PC-9 (cell line): ENCODE results near the gene ATG3. TPM values are rescaled to one million over a fixed set of nuclear protein-coding genes. Genes with fewer than 3 reads are reported as not detected.

ENCODE experiments used
- BruUV-seq: library from RNA; stranded (reverse); fragments of 400-500 nt; replicated peaks from 2 replicates; lab custom pipeline; 2021; lab: Mats Ljungman, UMichigan
- CTCF ChIA-PET: fragments of 300-600 bp; sonication (Branson Sonifier 250); formaldehyde crosslinking; loops from one replicate; lab custom pipeline; 2022; ENCODE audit warnings: antibody characterized with exemption; lab: Charles Lee
- POLR2A ChIA-PET: fragments of 300-600 bp; sonication (Branson Sonifier 250); formaldehyde crosslinking; loops from one replicate; lab custom pipeline; 2022; ENCODE audit warnings: antibody characterized with exemption; ENCODE audit not compliant: unreplicated experiment; lab: Charles Lee
- DNase-seq, 2 experiments: peaks; one replicate each; pipeline versions ENCODE4 v3.0.0 to v3.0.0-alpha.2; 2015 to 2022; ENCODE audit warnings: mixed read lengths in 1 of 2
- H2AFZ ChIP-seq: fragments of 200-600 bp; sonication (generic); 2 replicates; pipeline ENCODE4 v1.8.1; 2017; ENCODE audit warnings: antibody characterized with exemption
- H3F3A ChIP-seq: fragments of 200-600 bp; sonication (generic); 2 replicates; pipeline ENCODE4 v1.8.1; 2017; ENCODE audit warnings: antibody characterized with exemption, mild to moderate bottlenecking, low read depth; ENCODE audit not compliant: insufficient read depth
- H3K27ac ChIP-seq: fragments of 200-600 bp; sonication (generic); 2 replicates; pipeline ENCODE4 v1.6.1; 2016; ENCODE audit warnings: mixed run types
- H3K27me3 ChIP-seq: fragments of 200-600 bp; sonication (generic); 2 replicates; pipeline ENCODE4 v1.6.1; 2016; ENCODE audit warnings: low read depth, mixed run types; ENCODE audit not compliant: insufficient read depth
- H3K36me3 ChIP-seq: fragments of 200-600 bp; sonication (generic); 2 replicates; pipeline ENCODE4 v1.6.1; 2016; ENCODE audit warnings: low read depth, mixed run types
- H3K4me1 ChIP-seq: fragments of 200-600 bp; sonication (generic); replicated peaks from 2 replicates; pipeline ENCODE4 v1.6.1; 2016; ENCODE audit warnings: mixed run types; ENCODE audit not compliant: insufficient read depth
- H3K4me2 ChIP-seq: fragments of 200-600 bp; sonication (generic); 2 replicates; pipeline ENCODE4 v1.6.1; 2017; ENCODE audit warnings: mixed run types
- H3K4me3 ChIP-seq: fragments of 200-600 bp; sonication (generic); 2 replicates; pipeline ENCODE4 v1.6.1; 2016; ENCODE audit warnings: mixed run types
- H3K79me2 ChIP-seq: fragments of 200-600 bp; sonication (generic); 2 replicates; pipeline ENCODE4 v1.6.1; 2017; ENCODE audit warnings: low read depth, mixed run types
- H3K9me2 ChIP-seq: fragments of 200-600 bp; sonication (generic); 2 replicates; pipeline ENCODE4 v1.8.1; 2017; ENCODE audit warnings: mild to moderate bottlenecking; ENCODE audit not compliant: insufficient read depth
- H3K9me3 ChIP-seq: fragments of 200-600 bp; sonication (generic); 2 replicates; pipeline ENCODE4 v1.8.1; 2016; ENCODE audit warnings: low read depth; ENCODE audit not compliant: insufficient read depth
- H4K20me1 ChIP-seq: fragments of 200-600 bp; sonication (generic); 2 replicates; pipeline ENCODE4 v1.8.1; 2017; ENCODE audit not compliant: insufficient read depth
- EZH2 ChIP-seq: fragments of 200-600 bp; sonication (generic); IDR thresholded peaks from 2 replicates; pipeline ENCODE4 v1.8.0; 2017; ENCODE audit warnings: antibody characterized with exemption, low read depth
- intact Hi-C: fragments of 100-400 bp; cut with micrococcal nuclease; formaldehyde crosslinking; loops from one replicate; pipeline ENCODE4 v1.10.0; 2022; ENCODE audit not compliant: unreplicated experiment
- total RNA-seq: library from RNA; stranded (reverse); gene quantifications from 2 replicates; pipeline ENCODE4 v1.2.3, GENCODE V29; 2021
- TF ChIP-seq, protein P1 (sequence below): fragments of 200-600 bp; sonication (generic); conservative IDR thresholded peaks from 2 replicates; pipeline ENCODE4 v1.6.1; 2017; ENCODE audit warnings: mixed run types, antibody characterized with exemption, mild to moderate bottlenecking, moderate library complexity

ATG3 gene
- total RNA-seq, 1 experiment from 2014 or later = 68.9 TPM

GRCh38 chr3:112557976-112558375 is 3.8 kb downstream of the ATG3 start:
- H4K20me1 ChIP-seq = peaks cover 14% of the 10 kb centered on the region; the same call in 1 of the 2 replicates
- no peak overlapping the region for H2AFZ ChIP-seq
- peaks cover 18% of the 10 kb centered on the region for H3K4me1 ChIP-seq
- TF ChIP-seq, protein P1, sequence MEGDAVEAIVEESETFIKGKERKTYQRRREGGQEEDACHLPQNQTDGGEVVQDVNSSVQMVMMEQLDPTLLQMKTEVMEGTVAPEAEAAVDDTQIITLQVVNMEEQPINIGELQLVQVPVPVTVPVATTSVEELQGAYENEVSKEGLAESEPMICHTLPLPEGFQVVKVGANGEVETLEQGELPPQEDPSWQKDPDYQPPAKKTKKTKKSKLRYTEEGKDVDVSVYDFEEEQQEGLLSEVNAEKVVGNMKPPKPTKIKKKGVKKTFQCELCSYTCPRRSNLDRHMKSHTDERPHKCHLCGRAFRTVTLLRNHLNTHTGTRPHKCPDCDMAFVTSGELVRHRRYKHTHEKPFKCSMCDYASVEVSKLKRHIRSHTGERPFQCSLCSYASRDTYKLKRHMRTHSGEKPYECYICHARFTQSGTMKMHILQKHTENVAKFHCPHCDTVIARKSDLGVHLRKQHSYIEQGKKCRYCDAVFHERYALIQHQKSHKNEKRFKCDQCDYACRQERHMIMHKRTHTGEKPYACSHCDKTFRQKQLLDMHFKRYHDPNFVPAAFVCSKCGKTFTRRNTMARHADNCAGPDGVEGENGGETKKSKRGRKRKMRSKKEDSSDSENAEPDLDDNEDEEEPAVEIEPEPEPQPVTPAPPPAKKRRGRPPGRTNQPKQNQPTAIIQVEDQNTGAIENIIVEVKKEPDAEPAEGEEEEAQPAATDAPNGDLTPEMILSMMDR = no peak
- no peak for TF ChIP-seq EZH2
- no peaks in the 10 kb centered on the region for H3K27me3 ChIP-seq
- H3K27ac ChIP-seq = no peak overlapping the region
- BruUV-seq = no TSS peak
- no peaks in the 10 kb centered on the region for H3K36me3 ChIP-seq
- ChIA-PET POLR2A (interaction anchor here (0.6 kb wide), 1 partner anchor 15 kb away, joined by 3 read pairs; no protein-coding TSS in a partner anchor), CTCF (interaction anchor here (0.7 kb wide), 1 partner anchor 27 kb away, joined by 4 read pairs; no protein-coding TSS in a partner anchor)
- peaks cover 18% of the 10 kb centered on the region for H3F3A ChIP-seq
- H3K79me2 ChIP-seq = peaks cover 75% of the 10 kb centered on the region
- H3K4me3 ChIP-seq = no peak overlapping the region
- DNase-seq = no peak
- no peaks in the 10 kb centered on the region for H3K9me3 ChIP-seq
- intact Hi-C loops = no loop called here
- no peak overlapping the region for H3K4me2 ChIP-seq
- H3K9me2 ChIP-seq = no peaks in the 10 kb centered on the region

- POLR2A ChIA-PET = no interaction called here
- H3K79me2 ChIP-seq = peaks cover 74% of the 10 kb centered on the region
- H2AFZ ChIP-seq = no peak overlapping the region
- H4K20me1 ChIP-seq = peaks cover 14% of the 10 kb centered on the region; the same call in 1 of the 2 replicates
- no peaks in the 10 kb centered on the region for H3K9me3 ChIP-seq
- H3K9me2 ChIP-seq = no peaks in the 10 kb centered on the region
- H3K4me2 ChIP-seq = no peak overlapping the region
- no peak overlapping the region for H3K27ac ChIP-seq
- DNase-seq = no peak
- CTCF ChIA-PET = no interaction called here
- no TSS peak for BruUV-seq
- no peaks in the 10 kb centered on the region for H3K36me3 ChIP-seq
- no peaks in the 10 kb centered on the region; the same call in 1 of the 2 replicates for H3F3A ChIP-seq
- H3K4me1 ChIP-seq = peaks cover 18% of the 10 kb centered on the region
- TF ChIP-seq, protein P1 = no peak
- TF ChIP-seq EZH2 = no peak
- intact Hi-C loops = no loop called here
- H3K4me3 ChIP-seq = no peak overlapping the region
- H3K27me3 ChIP-seq = no peaks in the 10 kb centered on the region
Observed at GRCh38 chr3:112555535-112556170, 6.1 kb downstream of the ATG3 start.

DNA sequence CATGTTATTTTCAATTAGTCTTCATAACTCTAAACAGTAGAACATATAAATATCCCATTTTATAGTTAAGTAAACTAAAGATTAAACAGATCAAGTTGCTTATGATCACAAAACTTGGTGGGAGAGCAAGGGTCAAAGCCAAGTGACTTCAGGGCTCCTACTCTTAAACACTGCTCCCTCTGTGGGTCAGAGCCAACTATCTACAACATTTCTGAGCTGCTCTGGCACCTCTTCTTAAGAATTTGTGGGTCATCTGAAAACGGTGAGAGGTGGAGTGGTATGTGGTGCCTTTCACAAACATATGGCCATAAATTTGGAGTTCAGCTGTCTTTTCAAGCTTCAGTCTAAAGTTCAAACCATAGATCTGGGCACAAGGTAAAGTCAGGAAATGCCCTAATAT is 10.9 kb downstream of the ATG3 start:
- H3K9me3 ChIP-seq = no peaks in the 10 kb centered on the region
- H3K4me3 ChIP-seq = no peak overlapping the region
- peaks cover 15% of the 10 kb centered on the region; the same call in 1 of the 2 replicates for H3K36me3 ChIP-seq
- H4K20me1 ChIP-seq = peaks cover 6% of the 10 kb centered on the region; the same call in 1 of the 2 replicates
- no peak for DNase-seq
- no peaks in the 10 kb centered on the region for H3K4me1 ChIP-seq
- H3F3A ChIP-seq = no peaks in the 10 kb centered on the region; the same call in 1 of the 2 replicates
- H2AFZ ChIP-seq = no peak overlapping the region
- POLR2A ChIA-PET = no interaction called here
- H3K27ac ChIP-seq = no peak overlapping the region
- peaks cover 33% of the 10 kb centered on the region for H3K79me2 ChIP-seq
- no peaks in the 10 kb centered on the region for H3K27me3 ChIP-seq
- TF ChIP-seq, protein P1 = no peak
- no peak for TF ChIP-seq EZH2
- CTCF ChIA-PET = interaction anchor here (0.6 kb wide), 1 partner anchor 230 kb away, joined by 3 read pairs; no protein-coding TSS in a partner anchor
- intact Hi-C loops = no loop called here
- no peak overlapping the region for H3K4me2 ChIP-seq
- BruUV-seq = no TSS peak
- H3K9me2 ChIP-seq = no peaks in the 10 kb centered on the region
